Stimulated activated CD8-positive, alpha-beta memory T cell treated with anti-CD3 and anti-CD28 coated beads, Interleukin-15, amount 100 ng/mL, for 24 hours (primary cell): ENCODE measurements around the gene KCNK3.

ENCODE experiments used
- DNase-seq: peaks from one replicate; pipeline ENCODE4 v3.0.0-alpha.2; 2020; ENCODE audit warnings: low read depth

The KCNK3 gene

GRCh38 chr2:26691881-26692278, 642 bp upstream of the KCNK3 start:
- DNase-seq: no peak

- no peak for DNase-seq
Observed at GRCh38 chr2:26692897-26693849, 651 bp downstream of the KCNK3 start.

GRCh38 chr2:26694001-26694400, 1.5 kb downstream of the KCNK3 start:
- no peak for DNase-seq

GRCh38 chr2:26696351-26696816, 3.9 kb downstream of the KCNK3 start:
- no peak for DNase-seq

GRCh38 chr2:26697425-26697824, 4.9 kb downstream of the KCNK3 start:
- no peak for DNase-seq

- DNase-seq: no peak
Observed at GRCh38 chr2:26699295-26699694, 6.8 kb downstream of the KCNK3 start.

GRCh38 chr2:26700078-26700477, 7.6 kb downstream of the KCNK3 start:
- no peak for DNase-seq

GRCh38 chr2:26701596-26701995, 9.1 kb downstream of the KCNK3 start:
- no peak for DNase-seq

GRCh38 chr2:26702025-26702424, 9.5 kb downstream of the KCNK3 start:
- no peak for DNase-seq

- DNase-seq: no peak
Observed at GRCh38 chr2:26704441-26704977, 12.0 kb downstream of the KCNK3 start.

- no peak for DNase-seq
Observed at GRCh38 chr2:26705126-26705525, 12.6 kb downstream of the KCNK3 start.

- no peak for DNase-seq
Observed at GRCh38 chr2:26706093-26706492, 13.6 kb downstream of the KCNK3 start.

- DNase-seq: no peak
Observed at GRCh38 chr2:26706616-26707473, 14.3 kb downstream of the KCNK3 start.

GRCh38 chr2:26707747-26708146, 15.2 kb downstream of the KCNK3 start:
- no peak for DNase-seq

- DNase-seq: no peak
Observed at GRCh38 chr2:26708457-26708856, 15.9 kb downstream of the KCNK3 start.

- no peak for DNase-seq
Observed at GRCh38 chr2:26709323-26710110, 17.0 kb downstream of the KCNK3 start.

- DNase-seq: no peak
Observed at GRCh38 chr2:26710145-26710544, 17.6 kb downstream of the KCNK3 start.

GRCh38 chr2:26710743-26711456, 18.4 kb downstream of the KCNK3 start:
- no peak for DNase-seq

GRCh38 chr2:26711457-26712161, 19.1 kb downstream of the KCNK3 start:
- no peak for DNase-seq
